ENCODE results near the gene NSMF. TPM values are rescaled to one million over a fixed set of nuclear protein-coding genes. Genes with fewer than 3 reads are reported as not detected.

The NSMF gene
- total RNA-seq, 1 experiment from 2014 or later = 73.4 TPM

GRCh38 chr9:137433916-137434431, 25.2 kb downstream of the NSMF start:
- no peak for DNase-seq
- no peaks in the 10 kb centered on the region for H4K20me1 ChIP-seq (ENCODE audit: insufficient read depth)
- ChIA-PET CTCF (no interaction called here), POLR2A (ENCODE audit: unreplicated experiment) (no interaction called here)
- peaks cover 17% of the 10 kb centered on the region for H3K4me1 ChIP-seq (replicated peaks; ENCODE audit: insufficient read depth)
- H3K9me2 ChIP-seq (ENCODE audit: insufficient read depth) = no peaks in the 10 kb centered on the region
- H3K4me3 ChIP-seq = no peak overlapping the region
- no peak overlapping the region for H3K27ac ChIP-seq
- H3F3A ChIP-seq (ENCODE audit: insufficient read depth, low read depth) = peaks cover 11% of the 10 kb centered on the region; the same call in 1 of the 2 replicates
- no peak overlapping the region for H3K4me2 ChIP-seq
- no peaks in the 10 kb centered on the region for H3K79me2 ChIP-seq (ENCODE audit: low read depth)
- no peak overlapping the region for H2AFZ ChIP-seq
- no peaks in the 10 kb centered on the region for H3K36me3 ChIP-seq (ENCODE audit: low read depth)
- intact Hi-C loops (cut with micrococcal nuclease; ENCODE audit: unreplicated experiment) = loop anchor here (10.0 kb wide), 1 partner anchor 181 kb away; the partner anchor contains the start of gene EHMT1
- H3K27me3 ChIP-seq (ENCODE audit: insufficient read depth, low read depth) = no peaks in the 10 kb centered on the region
- no peaks in the 10 kb centered on the region for H3K9me3 ChIP-seq (ENCODE audit: insufficient read depth, low read depth)
- no peak for TF ChIP-seq EZH2 (IDR thresholded peaks at IDR 0.05; ENCODE audit: low read depth)
- BruUV-seq (replicated peaks) = no TSS peak

- ChIA-PET CTCF (no interaction called here), POLR2A (ENCODE audit: unreplicated experiment) (interaction anchor here (0.6 kb wide), 1 partner anchor 193 kb away, joined by 19 read pairs; no protein-coding TSS in a partner anchor)
- Histone ChIP-seq H3K4me2 (no peak overlapping the region), H3K4me3 (no peak overlapping the region), H3K4me1 (replicated peaks; ENCODE audit: insufficient read depth) (peaks cover 17% of the 10 kb centered on the region), H3F3A (ENCODE audit: insufficient read depth, low read depth) (peaks cover 11% of the 10 kb centered on the region; the same call in 1 of the 2 replicates), H3K79me2 (ENCODE audit: low read depth) (no peaks in the 10 kb centered on the region), H4K20me1 (ENCODE audit: insufficient read depth) (no peaks in the 10 kb centered on the region), H2AFZ (no peak overlapping the region), H3K9me2 (ENCODE audit: insufficient read depth) (no peaks in the 10 kb centered on the region), H3K36me3 (ENCODE audit: low read depth) (no peaks in the 10 kb centered on the region), H3K27ac (no peak overlapping the region), H3K27me3 (ENCODE audit: insufficient read depth, low read depth) (no peaks in the 10 kb centered on the region), H3K9me3 (ENCODE audit: insufficient read depth, low read depth) (no peaks in the 10 kb centered on the region)
- DNase-seq = no peak
- no TSS peak for BruUV-seq (replicated peaks)
- no peak for TF ChIP-seq CTCF (conservative IDR thresholded peaks at IDR 0.05)
- no peak for TF ChIP-seq EZH2 (IDR thresholded peaks at IDR 0.05; ENCODE audit: low read depth)
- intact Hi-C loops (cut with micrococcal nuclease; ENCODE audit: unreplicated experiment) = loop anchor here (10.0 kb wide), 1 partner anchor 181 kb away; the partner anchor contains the start of gene EHMT1
Observed at GRCh38 chr9:137433349-137433915, 25.7 kb downstream of the NSMF start.

- H4K20me1 ChIP-seq (ENCODE audit: insufficient read depth) = no peaks in the 10 kb centered on the region
- no peak overlapping the region for H3K27ac ChIP-seq
- no TSS peak for BruUV-seq (replicated peaks)
- H3K27me3 ChIP-seq (ENCODE audit: insufficient read depth, low read depth) = no peaks in the 10 kb centered on the region
- H3F3A ChIP-seq (ENCODE audit: insufficient read depth, low read depth) = peaks cover 11% of the 10 kb centered on the region; the same call in 1 of the 2 replicates
- ChIA-PET CTCF (no interaction called here), POLR2A (ENCODE audit: unreplicated experiment) (interaction anchor here (0.6 kb wide), 1 partner anchor 193 kb away, joined by 19 read pairs; no protein-coding TSS in a partner anchor)
- H3K4me3 ChIP-seq = no peak overlapping the region
- H3K36me3 ChIP-seq (ENCODE audit: low read depth) = no peaks in the 10 kb centered on the region
- H3K4me2 ChIP-seq = no peak overlapping the region
- intact Hi-C loops (cut with micrococcal nuclease; ENCODE audit: unreplicated experiment) = loop anchor here (10.0 kb wide), 1 partner anchor 182 kb away; the partner anchor contains the start of gene EHMT1
- H3K4me1 ChIP-seq (replicated peaks; ENCODE audit: insufficient read depth) = peaks cover 17% of the 10 kb centered on the region
- no peaks in the 10 kb centered on the region for H3K9me2 ChIP-seq (ENCODE audit: insufficient read depth)
- no peaks in the 10 kb centered on the region for H3K79me2 ChIP-seq (ENCODE audit: low read depth)
- H2AFZ ChIP-seq = no peak overlapping the region
- H3K9me3 ChIP-seq (ENCODE audit: insufficient read depth, low read depth) = no peaks in the 10 kb centered on the region
- DNase-seq = no peak
- no peak for TF ChIP-seq EZH2 (IDR thresholded peaks at IDR 0.05; ENCODE audit: low read depth)
- no peak for TF ChIP-seq CTCF (conservative IDR thresholded peaks at IDR 0.05)
Observed at GRCh38 chr9:137432687-137433348, 26.3 kb downstream of the NSMF start.
